Activated naive CD8-positive, alpha-beta T cell treated with anti-CD3 and anti-CD28 coated beads, Interleukin-2, amount 50 U/mL, for 24 hours (primary cell): ENCODE measurements around the gene MYORG.

Experiments
- ATAC-seq: fragments of 150-1000 bp; cut with Tn5 transposase; one replicate; pipeline ENCODE4 v1.10.0; 2021
- DNase-seq: peaks from one replicate; pipeline ENCODE4 v3.0.0; 2021
- H3K27ac Mint-ChIP-seq: one replicate; pipeline ENCODE4 v1.8.0; 2021; ENCODE audit warnings: mild to moderate bottlenecking, mixed read lengths
- H3K27me3 Mint-ChIP-seq: one replicate; pipeline ENCODE4 v1.8.0; 2021; ENCODE audit warnings: mixed read lengths
- H3K36me3 Mint-ChIP-seq: one replicate; pipeline ENCODE4 v1.8.0; 2021; ENCODE audit warnings: low read depth, mixed read lengths
- H3K4me1 Mint-ChIP-seq: one replicate; pipeline ENCODE4 v1.8.0; 2021; ENCODE audit warnings: mixed read lengths
- H3K4me3 Mint-ChIP-seq: one replicate; pipeline ENCODE4 v1.8.0; 2021; ENCODE audit warnings: mild to moderate bottlenecking, moderate library complexity, mixed read lengths
- H3K9me3 Mint-ChIP-seq: one replicate; pipeline ENCODE4 v1.8.0; 2021; ENCODE audit warnings: mixed read lengths

Gene MYORG

GRCh38 chr9:34376596-34377403 lies at the start of gene MYORG:
Gene MYORG, minus strand, starts transcription at chr9:34376898. Its CDS starts 3,955 bp downstream, at chr9:34372943.
- peak within 1 kb of the TSS; percentile 26 for H3K27ac Mint-ChIP-seq
- H3K4me3 Mint-ChIP-seq = peak within 1 kb of the TSS; percentile 86
- peak; percentile 96 for DNase-seq
- peaks cover 38% of the 10 kb centered on the region for H3K4me1 Mint-ChIP-seq
- peaks cover 1% of the 10 kb centered on the region for H3K27me3 Mint-ChIP-seq
- no peaks in the 10 kb centered on the region for H3K9me3 Mint-ChIP-seq
- ATAC-seq = peak; percentile 90
- no peaks in the 10 kb centered on the region for H3K36me3 Mint-ChIP-seq

DNA sequence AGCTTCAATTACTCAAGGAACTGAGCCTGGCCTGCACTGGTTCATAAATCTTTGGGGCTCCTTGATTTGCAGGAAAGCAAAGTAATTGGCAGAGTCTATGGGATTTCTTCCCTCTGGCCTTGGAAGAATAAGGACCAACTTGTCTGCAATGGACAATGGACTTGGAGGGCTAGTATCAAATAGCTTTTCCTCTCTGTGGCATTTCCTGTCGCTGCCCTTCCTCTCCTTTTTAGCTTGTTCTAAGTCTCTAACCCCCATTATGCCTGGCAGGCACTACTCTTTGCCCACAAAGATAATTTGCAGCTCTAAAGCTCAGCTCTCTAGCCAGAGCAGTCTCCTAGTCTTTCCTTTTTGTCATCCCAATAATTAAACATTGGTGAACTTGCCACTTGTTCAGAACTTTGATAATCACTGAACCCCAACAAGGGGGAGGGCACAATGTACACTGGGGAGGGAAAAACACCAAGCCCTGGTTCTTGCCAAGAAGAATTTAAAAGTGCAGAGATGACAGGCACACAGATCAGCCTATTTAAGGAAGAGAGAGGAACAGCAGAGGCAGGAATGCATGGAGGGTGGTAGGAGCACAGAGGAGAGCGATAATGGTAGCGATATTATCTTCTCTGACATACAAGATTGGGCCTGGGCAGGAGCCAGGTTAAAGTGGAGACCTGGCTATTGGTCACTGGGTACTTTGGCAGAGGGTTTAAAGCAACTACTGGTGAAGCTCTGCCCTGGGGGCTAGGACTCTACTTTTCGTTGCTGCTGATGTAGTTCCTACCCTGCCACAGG lies 43.2 kb upstream of the MYORG start:
- H3K9me3 Mint-ChIP-seq = no peaks in the 10 kb centered on the region
- H3K27ac Mint-ChIP-seq = no peak overlapping the region

GRCh38 chr9:34417734-34418133 lies 41.0 kb upstream of the MYORG start:
- Mint-ChIP-seq H3K4me1 (no peaks in the 10 kb centered on the region), H3K36me3 (no peaks in the 10 kb centered on the region), H3K9me3 (no peaks in the 10 kb centered on the region), H3K4me3 (no peak overlapping the region), H3K27me3 (no peaks in the 10 kb centered on the region), H3K27ac (no peak overlapping the region)
- DNase-seq = no peak
- ATAC-seq = no peak

More for the DNA sequence above, 43.2 kb upstream of the MYORG start:
- Mint-ChIP-seq H3K4me1 (no peaks in the 10 kb centered on the region), H3K36me3 (no peaks in the 10 kb centered on the region), H3K4me3 (no peak overlapping the region), H3K27me3 (no peaks in the 10 kb centered on the region)
- ATAC-seq = no peak
- DNase-seq = no peak

DNA sequence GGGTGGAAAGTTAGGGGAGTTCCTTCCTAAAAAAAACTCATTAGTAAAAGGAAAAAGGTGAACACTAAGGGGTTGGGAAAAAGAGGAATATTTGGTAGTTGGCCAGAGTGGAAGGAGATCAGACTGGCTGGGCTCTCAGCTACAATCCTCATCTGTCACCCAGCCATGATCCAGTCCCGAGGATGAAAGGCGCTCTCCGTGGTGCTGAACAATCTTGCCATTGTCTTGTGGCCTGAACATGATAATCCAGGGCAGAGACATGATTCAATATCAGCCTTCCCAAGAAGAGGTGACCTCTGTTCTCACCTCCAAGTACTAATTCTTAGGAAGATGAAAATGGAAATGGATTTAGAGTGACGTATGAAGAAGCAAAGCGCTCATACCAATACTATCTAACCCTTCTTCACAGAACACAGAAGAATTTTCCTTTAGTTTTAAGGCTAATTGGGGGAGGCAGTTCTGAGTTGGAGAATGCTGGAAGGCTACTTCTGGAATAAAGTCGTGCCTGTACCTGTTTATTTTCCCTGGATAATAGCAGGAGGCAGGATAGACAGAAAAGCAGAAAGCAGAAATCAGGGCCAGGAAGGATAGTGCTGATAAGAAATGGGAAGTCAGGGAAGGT lies 36.6 kb upstream of the MYORG start:
- peak; percentile 54 for DNase-seq
- no peaks in the 10 kb centered on the region for H3K4me1 Mint-ChIP-seq

DNA sequence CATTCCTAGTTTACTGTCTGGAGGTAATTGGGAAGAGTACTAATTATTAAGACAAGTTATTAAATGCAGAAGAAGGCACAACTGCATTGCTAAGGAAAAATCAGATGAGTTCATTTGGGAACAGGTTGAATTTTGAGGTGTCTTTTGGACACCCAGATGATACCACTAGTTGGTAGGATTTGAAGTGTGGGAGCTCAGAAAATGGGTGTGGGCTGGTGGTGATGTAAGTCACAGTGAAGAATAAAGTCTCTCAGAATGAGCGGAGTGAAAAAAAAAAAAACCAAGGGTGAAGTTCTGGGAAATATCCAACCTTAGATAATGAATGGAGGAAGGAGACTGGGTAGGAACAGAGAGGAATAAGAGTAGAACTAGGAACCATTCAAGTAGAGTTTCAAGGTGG lies 35.6 kb upstream of the MYORG start:
- Mint-ChIP-seq H3K27ac (no peak overlapping the region), H3K4me1 (no peaks in the 10 kb centered on the region), H3K27me3 (no peaks in the 10 kb centered on the region), H3K9me3 (no peaks in the 10 kb centered on the region), H3K4me3 (no peak overlapping the region), H3K36me3 (no peaks in the 10 kb centered on the region)
- no peak for DNase-seq
- no peak for ATAC-seq

More for the DNA sequence above, 36.6 kb upstream of the MYORG start:
- no peaks in the 10 kb centered on the region for H3K27me3 Mint-ChIP-seq
- H3K4me3 Mint-ChIP-seq = no peak overlapping the region
- no peak for ATAC-seq
- no peaks in the 10 kb centered on the region for H3K36me3 Mint-ChIP-seq
- no peak overlapping the region for H3K27ac Mint-ChIP-seq
- H3K9me3 Mint-ChIP-seq = no peaks in the 10 kb centered on the region

DNA sequence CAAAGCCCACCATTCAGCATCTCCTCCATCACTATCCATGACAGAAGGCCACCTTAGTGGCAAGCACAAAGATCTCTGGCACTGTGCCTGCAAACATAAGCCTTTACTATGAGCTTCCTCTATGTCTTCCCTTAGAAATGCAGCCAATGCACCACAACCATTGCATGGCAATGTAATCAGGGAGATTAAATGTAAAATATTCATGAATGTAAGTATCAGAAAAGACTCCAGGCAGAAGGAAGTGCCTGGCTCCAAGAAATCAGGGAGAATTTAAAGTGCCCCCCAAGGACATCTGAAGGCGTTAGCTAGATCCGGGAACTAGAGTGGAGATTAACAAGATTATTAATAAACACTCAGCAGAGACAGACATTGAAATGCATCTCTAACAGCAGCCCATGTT lies 32.5 kb upstream of the MYORG start:
- peaks cover under 1% of the 10 kb centered on the region for H3K36me3 Mint-ChIP-seq
- no peak overlapping the region for H3K27ac Mint-ChIP-seq
- DNase-seq (no peak), ATAC-seq (no peak)
- no peaks in the 10 kb centered on the region for H3K9me3 Mint-ChIP-seq
- no peaks in the 10 kb centered on the region for H3K27me3 Mint-ChIP-seq
- no peak overlapping the region for H3K4me3 Mint-ChIP-seq
- no peaks in the 10 kb centered on the region for H3K4me1 Mint-ChIP-seq

DNA sequence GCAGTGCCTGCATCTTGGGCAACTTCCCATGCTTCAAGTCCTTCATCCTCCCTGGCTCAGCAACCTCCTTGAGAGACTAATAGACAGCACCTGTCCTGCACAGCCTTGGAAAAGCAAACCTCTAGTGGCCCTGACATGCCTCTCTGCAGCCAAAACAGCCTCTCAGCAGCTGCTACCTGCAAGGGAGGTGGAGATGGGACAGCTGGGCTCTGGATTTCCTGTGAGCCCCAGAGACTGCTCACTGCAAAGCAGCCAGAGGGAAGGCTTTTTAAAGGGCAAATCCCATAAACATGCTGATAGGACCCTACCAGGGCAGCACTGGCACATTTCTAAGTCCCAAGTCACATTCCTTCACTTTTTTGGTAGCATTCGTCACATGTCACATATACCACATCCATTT lies 31.5 kb upstream of the MYORG start:
- ATAC-seq (no peak), DNase-seq (no peak)
- Mint-ChIP-seq H3K4me3 (no peak overlapping the region), H3K27ac (no peak overlapping the region), H3K9me3 (no peaks in the 10 kb centered on the region), H3K36me3 (peaks cover 3% of the 10 kb centered on the region), H3K4me1 (no peaks in the 10 kb centered on the region), H3K27me3 (no peaks in the 10 kb centered on the region)

GRCh38 chr9:34406219-34406618 lies 29.5 kb upstream of the MYORG start:
- H3K27me3 Mint-ChIP-seq = no peaks in the 10 kb centered on the region
- H3K9me3 Mint-ChIP-seq = no peaks in the 10 kb centered on the region
- no peak overlapping the region for H3K4me3 Mint-ChIP-seq
- peaks cover 5% of the 10 kb centered on the region for H3K36me3 Mint-ChIP-seq
- no peak for ATAC-seq
- no peak for DNase-seq
- H3K4me1 Mint-ChIP-seq = no peaks in the 10 kb centered on the region
- no peak overlapping the region for H3K27ac Mint-ChIP-seq

DNA sequence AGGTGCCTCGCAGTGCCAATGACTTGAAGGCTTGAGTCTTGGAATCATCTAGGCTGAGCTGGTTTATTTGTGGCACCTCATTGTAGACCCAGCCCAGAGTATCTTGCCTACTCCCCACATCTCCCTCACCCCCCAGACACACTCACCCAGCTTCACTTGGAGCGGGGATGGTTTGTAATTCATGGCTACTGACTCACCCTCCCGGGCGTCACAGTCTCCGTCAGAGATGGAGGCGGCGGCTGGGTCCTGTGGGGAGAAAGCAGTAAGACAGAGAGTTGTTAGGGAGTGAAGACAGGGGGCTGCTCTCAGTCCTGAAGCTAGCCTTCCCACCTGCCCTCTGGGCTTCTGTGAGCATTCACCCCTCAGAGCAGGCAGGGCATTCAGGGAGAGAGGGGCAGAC lies 29.0 kb upstream of the MYORG start:
- H3K36me3 Mint-ChIP-seq = peaks cover 6% of the 10 kb centered on the region

GRCh38 chr9:34403554-34404380 lies 27.1 kb upstream of the MYORG start:
- Mint-ChIP-seq H3K9me3 (no peaks in the 10 kb centered on the region), H3K27ac (no peak overlapping the region), H3K4me3 (no peak overlapping the region), H3K36me3 (peaks cover 6% of the 10 kb centered on the region), H3K27me3 (no peaks in the 10 kb centered on the region), H3K4me1 (no peaks in the 10 kb centered on the region)
- ATAC-seq (no peak), DNase-seq (peak; percentile 63)

More for the DNA sequence above, 29.0 kb upstream of the MYORG start:
- H3K9me3 Mint-ChIP-seq = no peaks in the 10 kb centered on the region
- ATAC-seq (no peak), DNase-seq (no peak)
- no peak overlapping the region for H3K27ac Mint-ChIP-seq
- no peak overlapping the region for H3K4me3 Mint-ChIP-seq
- H3K27me3 Mint-ChIP-seq = no peaks in the 10 kb centered on the region
- H3K4me1 Mint-ChIP-seq = no peaks in the 10 kb centered on the region

DNA sequence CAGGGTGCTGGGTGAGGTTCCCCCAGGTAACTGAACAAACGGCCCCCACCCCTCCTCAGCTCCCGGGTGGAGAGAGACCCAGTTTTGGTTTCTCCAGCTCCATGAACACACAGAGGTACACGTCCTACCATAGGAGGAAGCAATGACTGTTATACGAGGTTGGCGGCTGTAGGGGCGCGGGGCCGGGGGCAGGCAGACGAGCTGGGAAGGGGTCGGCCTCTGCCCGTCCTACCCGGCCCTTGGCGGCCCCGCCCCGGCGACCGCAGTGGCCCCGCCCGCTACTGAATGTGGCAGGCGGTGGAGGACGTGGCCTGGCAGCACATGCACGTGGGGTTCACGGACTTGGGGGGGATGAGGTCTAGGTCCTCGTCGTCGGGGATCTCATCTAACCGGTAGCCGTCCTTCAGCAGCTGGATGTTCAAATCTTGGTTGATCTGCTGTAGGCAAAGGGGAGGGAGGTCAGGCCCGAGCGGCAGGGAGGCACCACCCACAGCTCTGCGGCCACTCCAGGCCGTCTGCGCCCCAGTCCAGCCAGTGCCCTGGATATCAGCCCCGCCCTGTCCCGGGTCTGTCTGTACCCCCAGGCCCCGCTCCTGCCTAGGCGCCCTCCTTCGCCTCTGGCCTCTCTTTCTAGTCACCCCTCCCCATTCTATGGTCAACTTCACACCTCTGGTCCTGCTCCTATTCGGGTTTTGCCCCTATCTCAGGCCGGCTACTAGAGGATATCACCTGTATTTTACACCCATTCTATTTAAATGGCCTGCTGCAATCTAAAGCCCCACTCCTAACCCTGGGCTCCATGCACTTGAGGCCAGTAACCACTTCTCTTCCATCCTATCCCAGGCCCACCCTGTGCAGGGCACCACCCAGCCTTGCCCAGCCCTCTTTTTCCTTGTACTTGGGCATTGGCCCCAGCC lies 24.2 kb upstream of the MYORG start:
- H3K9me3 Mint-ChIP-seq = no peaks in the 10 kb centered on the region
- no peaks in the 10 kb centered on the region for H3K27me3 Mint-ChIP-seq
- ATAC-seq (no peak), DNase-seq (no peak)
- H3K4me1 Mint-ChIP-seq = no peaks in the 10 kb centered on the region
- peaks cover 6% of the 10 kb centered on the region for H3K36me3 Mint-ChIP-seq
- no peak overlapping the region for H3K4me3 Mint-ChIP-seq
- no peak overlapping the region for H3K27ac Mint-ChIP-seq

DNA sequence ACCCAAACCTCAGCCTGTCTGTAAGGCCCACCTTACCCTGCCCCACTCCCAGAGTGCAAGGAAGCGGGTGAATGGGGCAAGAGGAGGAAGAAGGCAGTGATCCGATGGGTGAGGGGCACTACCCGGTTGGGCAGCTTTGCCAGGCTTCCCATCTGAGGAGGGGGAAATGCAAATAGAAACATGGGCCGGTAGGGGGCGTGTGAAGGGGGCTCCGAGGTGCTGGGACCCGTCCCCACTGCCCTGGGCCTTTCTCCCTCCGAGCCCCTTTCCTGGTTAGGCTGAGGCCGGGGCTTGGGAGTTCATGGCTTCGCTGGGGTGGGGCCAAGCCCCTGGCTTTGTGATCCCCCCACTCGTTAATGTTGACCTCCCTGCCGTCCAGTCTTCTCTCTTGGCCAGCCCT lies 23.6 kb upstream of the MYORG start:
- H3K27me3 Mint-ChIP-seq = no peaks in the 10 kb centered on the region
- H3K4me1 Mint-ChIP-seq = no peaks in the 10 kb centered on the region
- DNase-seq = no peak
- no peak overlapping the region for H3K4me3 Mint-ChIP-seq
- ATAC-seq = no peak
- H3K9me3 Mint-ChIP-seq = no peaks in the 10 kb centered on the region
- H3K27ac Mint-ChIP-seq = no peak overlapping the region
- H3K36me3 Mint-ChIP-seq = peaks cover 6% of the 10 kb centered on the region

DNA sequence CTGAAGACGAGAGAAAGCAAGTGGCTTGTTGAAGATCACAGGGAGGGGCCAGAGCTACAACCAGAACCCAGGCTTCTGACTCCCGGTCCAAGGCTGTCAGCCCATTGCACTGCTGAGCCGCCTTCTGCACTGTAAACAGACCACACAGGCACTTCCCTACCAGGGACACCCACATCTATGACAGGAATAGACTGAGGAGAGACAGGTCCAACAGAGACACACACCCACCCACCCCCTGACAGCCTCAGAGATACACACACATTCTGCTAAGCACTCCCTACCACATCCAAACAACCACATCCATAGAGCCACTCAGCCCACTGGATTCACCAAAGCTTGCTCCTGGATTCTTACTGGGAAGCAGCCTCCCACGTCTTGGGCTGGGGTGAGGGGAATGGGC lies 23.0 kb upstream of the MYORG start:
- ATAC-seq = no peak
- no peaks in the 10 kb centered on the region for H3K4me1 Mint-ChIP-seq
- H3K27ac Mint-ChIP-seq = no peak overlapping the region
- no peak overlapping the region for H3K4me3 Mint-ChIP-seq
- peaks cover 6% of the 10 kb centered on the region for H3K36me3 Mint-ChIP-seq
- no peaks in the 10 kb centered on the region for H3K27me3 Mint-ChIP-seq
- no peaks in the 10 kb centered on the region for H3K9me3 Mint-ChIP-seq
- no peak for DNase-seq
